Endothelial cell of umbilical vein (primary cell): Measurements from ENCODE around the gene DYNLT2. TPM values are rescaled to one million over a fixed set of nuclear protein-coding genes. Genes with fewer than 3 reads are reported as not detected.
A peak's percentile ranks its signal among the peaks of the same experiment; 100 is the strongest.

Experiments
- BruUV-seq: library from RNA; stranded (reverse); fragments of 400-500 nt; replicated peaks from 2 replicates; lab custom pipeline; 2021; lab: Mats Ljungman, UMichigan
- CTCF ChIA-PET: fragments of 300-600, 350-600 bp; sonication (Branson Sonifier 250); formaldehyde crosslinking; loops from one replicate; lab custom pipeline; 2021; ENCODE audit warnings: antibody characterized with exemption, inconsistent platforms; lab: Charles Lee
- POLR2A ChIA-PET: fragments of 300-600, 350-600 bp; sonication (Branson Sonifier 250); formaldehyde crosslinking; loops from one replicate; lab custom pipeline; 2021; ENCODE audit warnings: antibody characterized with exemption, inconsistent platforms; lab: Charles Lee
- DNase-seq: peaks from one replicate; pipeline ENCODE4 v3.0.0-alpha.2; 2011; ENCODE audit warnings: low read depth, low spot score
- FAIRE-seq: peaks from 2 replicates; lab custom pipeline; 2011; peaks lifted over from hg19 to GRCh38; lab: Jason Lieb, UNC
- H2AFZ ChIP-seq: 2 replicates; pipeline ENCODE4 v1.6.0; 2012; ENCODE audit warnings: low read depth, low read length, control low read depth, inconsistent platforms
- H3K27ac ChIP-seq: 2 replicates; pipeline ENCODE4 v1.5.1; 2011; ENCODE audit warnings: low read depth, mild to moderate bottlenecking, control low read depth, low read length, moderate library complexity; ENCODE audit not compliant: insufficient read depth
- H3K27me3 ChIP-seq, 2 experiments: 2 replicates each; pipeline versions ENCODE4 v1.6.0 to v1.6.1; 2011; ENCODE audit warnings: low read length in 2 of 2, mixed read lengths in 1 of 2; ENCODE audit not compliant: control insufficient read depth in 2 of 2, insufficient read depth in 2 of 2
- H3K36me3 ChIP-seq, 2 experiments: 2 replicates in 1 of 2; 3 replicates in 1 of 2; pipeline ENCODE4 v1.5.1; 2011; ENCODE audit warnings: low read length in 2 of 2, mild to moderate bottlenecking in 1 of 2, moderate library complexity in 1 of 2; ENCODE audit not compliant: control insufficient read depth in 2 of 2, insufficient read depth in 2 of 2; ENCODE audit errors: extremely low read depth in 1 of 2
- H3K4me1 ChIP-seq: 3 replicates; pipeline ENCODE4 v1.5.1; 2011; ENCODE audit warnings: mild to moderate bottlenecking, low read length; ENCODE audit not compliant: control insufficient read depth, insufficient read depth; ENCODE audit errors: extremely low read depth
- H3K4me2 ChIP-seq: 2 replicates; pipeline ENCODE4 v1.6.1; 2011; ENCODE audit warnings: low read length, control low read depth, mixed read lengths; ENCODE audit not compliant: insufficient read depth
- H3K4me3 ChIP-seq, 3 experiments: fragments of 200-600 bp in 1 of 3; sonication (generic), shearing (Covaris generic) in 1 of 3; replicated peaks in 1 of 3; 2 replicates each; pipeline ENCODE4 v1.5.1; 2011 to 2016; ENCODE audit warnings: control low read depth in 3 of 3, low read length in 3 of 3, mild to moderate bottlenecking in 2 of 3, inconsistent platforms in 1 of 3, low read depth in 1 of 3, moderate library complexity in 1 of 3; ENCODE audit not compliant: insufficient read depth in 1 of 3
- H3K79me2 ChIP-seq: 2 replicates; pipeline ENCODE4 v1.6.0; 2012; ENCODE audit warnings: low read length, inconsistent platforms; ENCODE audit not compliant: control insufficient read depth, insufficient read depth
- H3K9ac ChIP-seq: replicated peaks from 2 replicates; pipeline ENCODE3; 2011; ENCODE audit warnings: low read length, control low read depth; ENCODE audit not compliant: insufficient read depth; ENCODE audit errors: extremely low read depth
- H3K9me1 ChIP-seq: replicated peaks from 3 replicates; pipeline ENCODE4 v1.6.0; 2011; ENCODE audit warnings: mild to moderate bottlenecking, low read length; ENCODE audit not compliant: control insufficient read depth, insufficient read depth; ENCODE audit errors: extremely low read depth
- H3K9me3 ChIP-seq: replicated peaks from 2 replicates; pipeline ENCODE4 v1.5.1; 2012; ENCODE audit warnings: low read length, inconsistent platforms; ENCODE audit not compliant: control insufficient read depth, insufficient read depth
- H4K20me1 ChIP-seq: replicated peaks from 2 replicates; pipeline ENCODE3; 2011; ENCODE audit warnings: mild to moderate bottlenecking, low read length; ENCODE audit not compliant: control insufficient read depth, insufficient read depth; ENCODE audit errors: extremely low read depth
- CTCF ChIP-seq, 2 donors: IDR thresholded peaks; 1 replicate in 1 of 2; 2 replicates in 1 of 2; pipeline ENCODE4 v1.5.1; 2011; ENCODE audit warnings: low read length in 2 of 2, mild to moderate bottlenecking in 2 of 2, moderate library complexity in 2 of 2, control low read depth in 1 of 2, inconsistent platforms in 1 of 2, low read depth in 1 of 2; ENCODE audit not compliant: insufficient read depth in 1 of 2; ENCODE audit errors: extremely low read depth in 1 of 2
- EZH2 ChIP-seq: IDR thresholded peaks from 2 replicates; pipeline ENCODE4 v1.6.1; 2012; ENCODE audit warnings: borderline replicate concordance, low read depth, mild to moderate bottlenecking, moderate library complexity, low read length, inconsistent platforms; ENCODE audit not compliant: severe bottlenecking
- FOS ChIP-seq: IDR thresholded peaks from 2 replicates; pipeline ENCODE4 v1.6.1; 2011; ENCODE audit warnings: mild to moderate bottlenecking, low read length, moderate library complexity, borderline replicate concordance; ENCODE audit not compliant: insufficient read depth
- GATA2 ChIP-seq: IDR thresholded peaks from 2 replicates; pipeline ENCODE4 v1.7.0; 2011; ENCODE audit warnings: low read depth, mild to moderate bottlenecking, moderate library complexity, mixed read lengths, low read length; ENCODE audit not compliant: insufficient read length, insufficient read depth
- JUN ChIP-seq: IDR thresholded peaks from 2 replicates; pipeline ENCODE4 v1.6.1; 2011; ENCODE audit warnings: borderline replicate concordance, low read depth; ENCODE audit not compliant: insufficient read length, insufficient read depth
- MAX ChIP-seq: IDR thresholded peaks from 2 replicates; pipeline ENCODE4 v1.6.1; 2011; ENCODE audit not compliant: insufficient read depth, insufficient read length
- MYC ChIP-seq: IDR thresholded peaks from one replicate; pipeline ENCODE4 v1.6.1; 2011; ENCODE audit warnings: mild to moderate bottlenecking, low read depth, low read length
- POLR2A ChIP-seq: IDR thresholded peaks from 2 replicates; pipeline ENCODE4 v1.6.1; 2012; ENCODE audit warnings: low read depth, mild to moderate bottlenecking, control low read depth, low read length
- POLR2AphosphoS5 ChIP-seq: IDR thresholded peaks from 2 replicates; pipeline ENCODE4 v1.6.1; 2012; ENCODE audit warnings: low read depth, mild to moderate bottlenecking, control low read depth, low read length, moderate library complexity; ENCODE audit not compliant: insufficient read depth
- dilution Hi-C: fragments of 300-500 bp; cut with MboI; formaldehyde crosslinking; loops from one replicate; pipeline ENCODE4 v1.15.0; 2019; ENCODE audit warnings: low sequenced_read_pairs; ENCODE audit not compliant: extremely low pct_ligation_motif_present
- intact Hi-C: fragments of 100-400 bp; cut with micrococcal nuclease; formaldehyde crosslinking; loops from one replicate; pipeline ENCODE4 v1.10.0; 2022
- polyA plus RNA-seq, 4 experiments: library from polyadenylated mRNA; depleted of rRNA in 3 of 4; stranded (reverse) in 3 of 4; unstranded in 1 of 4; fragments of >200 nt; gene quantifications; 2 replicates each; pipeline versions ENCODE4 v1.2.1 to v1.2.3, GENCODE V29; 2011 to 2012; ENCODE audit warnings: missing spikeins in 1 of 4
- total RNA-seq: library from RNA; stranded (reverse); gene quantifications from 2 replicates; pipeline ENCODE4 v1.2.3, GENCODE V29; 2021

The DYNLT2 gene
- total and polyA plus RNA-seq, 2 donors (not counting 3 experiments of a cell fraction or from before 2014, with no cell fraction given), result 0.39 to 0.88 TPM

DNA sequence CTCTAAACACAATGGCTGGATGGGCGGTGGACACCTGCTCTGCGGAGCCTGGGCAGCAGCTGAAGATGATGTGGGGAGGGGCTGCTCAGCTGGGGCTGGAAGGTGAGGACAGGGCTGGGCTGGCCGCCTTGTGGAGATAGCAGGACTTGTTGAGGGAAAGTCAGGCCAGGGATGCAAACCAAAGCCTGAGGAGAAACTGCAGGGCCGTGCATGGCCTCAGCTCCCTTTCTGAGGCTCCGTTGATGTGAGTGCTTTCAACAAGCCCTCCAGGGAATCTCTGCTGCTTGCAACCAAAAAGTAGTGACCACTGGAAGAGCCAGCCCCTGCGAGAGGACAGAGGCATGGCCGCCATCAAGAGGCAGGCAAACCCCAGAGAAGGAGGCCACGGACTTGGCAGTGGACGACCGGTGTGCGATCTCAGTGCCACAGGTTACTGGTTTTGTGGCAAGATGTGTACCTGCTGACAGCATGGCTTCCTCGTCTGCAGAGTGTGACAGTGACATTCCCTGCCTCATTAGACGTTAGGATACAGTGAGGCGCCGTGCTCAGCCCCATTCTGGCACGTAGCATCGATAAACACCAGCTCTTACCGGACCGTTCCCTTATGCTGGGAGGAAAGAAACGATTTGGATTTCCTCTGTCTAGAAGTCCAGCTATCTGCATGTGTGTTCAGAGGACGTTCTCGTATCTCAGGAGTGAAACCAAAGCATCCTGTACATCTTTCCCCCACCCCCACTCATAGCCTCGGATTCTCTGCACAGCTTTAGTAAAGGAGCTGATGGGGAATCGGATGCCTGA lies 38.0 kb upstream of the DYNLT2 start:
- intact Hi-C loops (no loop called here), dilution Hi-C loops (no loop called here)
- H4K20me1 ChIP-seq, result no peaks in the 10 kb centered on the region
- no TSS peak for BruUV-seq
- H3K4me1 ChIP-seq, result peaks cover 6% of the 10 kb centered on the region
- no peaks in the 10 kb centered on the region for H3K9me1 ChIP-seq
- TF ChIP-seq POLR2AphosphoS5 (no peak), FOS (no peak)
- no peaks in the 10 kb centered on the region for H3K36me3 ChIP-seq
- no peaks in the 10 kb centered on the region for H3K27me3 ChIP-seq
- no peak for DNase-seq
- no peaks in the 10 kb centered on the region for H3K79me2 ChIP-seq
- peak overlapping the region; percentile 86 for H3K4me2 ChIP-seq
- FAIRE-seq, result peak; percentile 52
- H3K27ac ChIP-seq, result no peak overlapping the region
- H2AFZ ChIP-seq, result peak overlapping the region; percentile 90
- H3K9me3 ChIP-seq, result no peaks in the 10 kb centered on the region
- CTCF ChIA-PET, result interaction anchor here (0.6 to 3.9 kb wide), 34 partner anchors 9 to 895 kb away, joined by 3 to 68 read pairs (median 4); partner anchors contain the start of genes DLL1 and PHF10
- POLR2A ChIA-PET, result no interaction called here
- H3K4me3 ChIP-seq, result no peak overlapping the region
- no peak overlapping the region for H3K9ac ChIP-seq

DNA sequence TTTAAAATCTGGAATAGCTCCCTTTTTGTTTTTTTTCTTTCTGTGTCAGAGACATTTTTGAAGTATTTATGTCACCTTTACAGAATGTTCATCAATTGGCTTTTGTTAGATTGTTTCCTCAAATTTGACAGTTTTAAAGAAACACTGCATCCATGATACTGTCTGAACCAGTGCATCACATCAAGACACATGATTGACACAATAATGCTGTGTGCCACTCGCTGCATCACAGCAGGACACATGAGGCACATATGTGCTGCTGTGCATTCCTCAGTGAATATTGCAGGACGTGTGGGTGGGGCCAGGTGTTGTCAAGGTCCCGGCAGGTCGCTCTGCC lies 37.4 kb upstream of the DYNLT2 start:
- dilution Hi-C loops, result no loop called here
- no peak overlapping the region for H3K27ac ChIP-seq
- H3K4me1 ChIP-seq, result peaks cover 6% of the 10 kb centered on the region
- no peaks in the 10 kb centered on the region for H3K9me3 ChIP-seq
- H3K9me1 ChIP-seq, result no peaks in the 10 kb centered on the region
- POLR2A ChIA-PET, result no interaction called here
- BruUV-seq, result no TSS peak
- no peaks in the 10 kb centered on the region for H3K79me2 ChIP-seq
- H3K36me3 ChIP-seq, result no peaks in the 10 kb centered on the region
- CTCF ChIA-PET, result interaction anchor here (0.8 to 3.9 kb wide), 10 partner anchors 11 to 741 kb away, joined by 3 to 68 read pairs (median 9); no protein-coding TSS in a partner anchor
- intact Hi-C loops, result no loop called here
- no peak overlapping the region for H3K4me2 ChIP-seq
- no peak overlapping the region for H2AFZ ChIP-seq
- no peaks in the 10 kb centered on the region for H3K27me3 ChIP-seq
- no peak for FAIRE-seq
- DNase-seq, result no peak
- TF ChIP-seq MAX (no peak), CTCF (IDR thresholded peaks at IDR 0.05; ENCODE audit: extremely low read depth in 1 of 2, insufficient read depth in 1 of 2, low read depth in 1 of 2, low read length in 2 of 2) (no peak), JUN (no peak), EZH2 (no peak), POLR2AphosphoS5 (no peak), FOS (no peak), MYC (no peak), POLR2A (no peak), GATA2 (no peak)
- H3K4me3 ChIP-seq, result no peak overlapping the region
- H3K9ac ChIP-seq, result no peak overlapping the region
- H4K20me1 ChIP-seq, result no peaks in the 10 kb centered on the region
